ENCODE data around the gene ZNF598. TPM values are rescaled to one million over a fixed set of nuclear protein-coding genes. Genes with fewer than 3 reads are reported as not detected.
A peak's percentile ranks its signal among the peaks of the same experiment; 100 is the strongest.

ZNF598 gene
- total RNA-seq, 2 experiments from 2014 or later: 75.1 to 75.9 TPM

DNA sequence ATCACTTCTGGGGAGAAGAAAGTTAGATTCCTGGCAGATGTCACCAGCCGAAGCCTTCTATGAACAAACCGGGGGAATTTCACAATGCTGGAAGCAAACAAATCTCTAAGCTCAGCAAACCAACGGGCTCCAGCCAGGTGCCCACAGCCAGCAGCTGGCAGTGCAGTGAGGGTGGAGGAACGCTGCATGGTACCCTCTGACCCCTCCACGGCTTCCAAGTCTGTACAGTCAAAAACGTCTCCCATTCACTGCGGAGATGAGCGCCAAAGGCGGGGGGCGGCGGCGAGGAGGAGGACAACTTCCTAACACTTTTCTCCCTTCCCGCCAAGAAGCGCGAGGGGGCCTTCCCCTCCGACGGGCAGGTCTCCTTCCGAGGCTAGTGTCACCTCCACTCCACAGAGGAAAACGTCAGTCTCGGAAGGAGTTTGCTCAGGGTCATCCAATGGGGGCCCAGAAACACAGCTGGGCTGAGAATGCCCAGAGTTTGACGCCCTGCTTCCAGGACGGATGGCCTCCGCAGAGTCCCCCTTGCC lies 924 bp downstream of the ZNF598 start:
- no peaks in the 10 kb centered on the region for H3K9me3 Mint-ChIP-seq (ENCODE audit: insufficient read depth)
- ATAC-seq: peak; percentile 7
- peak overlapping the region; percentile 88 for H3K27ac Mint-ChIP-seq
- peaks cover 41% of the 10 kb centered on the region for H3K4me1 Mint-ChIP-seq (ENCODE audit: low read depth)
- peaks cover 26% of the 10 kb centered on the region for H3K36me3 Mint-ChIP-seq (ENCODE audit: low read depth)
- peak; percentile 59 for DNase-seq
- CTCF ChIA-PET: interaction anchor here (0.7 to 2.5 kb wide), 6 partner anchors 8 to 143 kb away, joined by 3 to 12 read pairs (median 4); no protein-coding TSS in a partner anchor
- no peaks in the 10 kb centered on the region for H3K27me3 Mint-ChIP-seq (ENCODE audit: low read depth)
- H3K4me3 Mint-ChIP-seq: peak overlapping the region; percentile 84
- POLR2A ChIA-PET: interaction anchor here (0.6 to 2.2 kb wide), 7 partner anchors 16 to 198 kb away, joined by 3 to 16 read pairs (median 4); partner anchors contain the start of genes NTHL1, TRAF7 and TSC2

DNA sequence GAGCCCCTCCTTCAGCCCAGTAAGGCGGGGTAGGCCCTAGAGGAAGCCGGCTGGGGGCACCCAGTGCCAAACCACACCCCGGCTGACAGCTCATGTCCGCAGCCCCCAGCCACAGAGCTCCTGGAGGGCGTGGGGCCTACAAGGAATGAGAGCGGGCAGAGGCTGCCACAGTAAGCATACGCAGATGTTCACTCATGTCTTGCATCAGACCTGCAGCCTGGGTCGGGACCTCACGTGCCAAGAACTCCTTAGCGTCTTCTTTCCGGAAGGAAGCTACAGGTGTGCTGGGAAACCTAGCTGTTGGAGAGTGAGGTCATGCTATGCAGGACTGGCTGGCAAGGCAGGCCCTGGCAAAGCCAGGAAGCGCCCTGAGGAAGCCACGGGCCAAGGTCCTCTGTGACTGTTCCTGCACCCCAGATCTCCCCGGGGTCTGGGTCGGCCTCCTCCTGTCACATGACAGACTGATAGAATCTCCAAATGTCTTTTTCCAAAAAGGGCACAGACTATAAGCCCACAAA lies 1.6 kb downstream of the ZNF598 start:
- Mint-ChIP-seq H3K9me3 (ENCODE audit: insufficient read depth) (no peaks in the 10 kb centered on the region), H3K36me3 (ENCODE audit: low read depth) (peaks cover 26% of the 10 kb centered on the region), H3K27me3 (ENCODE audit: low read depth) (no peaks in the 10 kb centered on the region), H3K27ac (peak overlapping the region; percentile 88), H3K4me3 (peak overlapping the region; percentile 84), H3K4me1 (ENCODE audit: low read depth) (peaks cover 41% of the 10 kb centered on the region)
- ChIA-PET CTCF (interaction anchor here (0.7 to 2.5 kb wide), 6 partner anchors 8 to 147 kb away, joined by 3 to 12 read pairs (median 4); no protein-coding TSS in a partner anchor), POLR2A (interaction anchor here (1.1 to 2.2 kb wide), 3 partner anchors 40 to 198 kb away, joined by 3 to 16 read pairs (median 5); partner anchors contain the start of genes NTHL1, TRAF7 and TSC2)
- DNase-seq: peak; percentile 47
- ATAC-seq: no peak

DNA sequence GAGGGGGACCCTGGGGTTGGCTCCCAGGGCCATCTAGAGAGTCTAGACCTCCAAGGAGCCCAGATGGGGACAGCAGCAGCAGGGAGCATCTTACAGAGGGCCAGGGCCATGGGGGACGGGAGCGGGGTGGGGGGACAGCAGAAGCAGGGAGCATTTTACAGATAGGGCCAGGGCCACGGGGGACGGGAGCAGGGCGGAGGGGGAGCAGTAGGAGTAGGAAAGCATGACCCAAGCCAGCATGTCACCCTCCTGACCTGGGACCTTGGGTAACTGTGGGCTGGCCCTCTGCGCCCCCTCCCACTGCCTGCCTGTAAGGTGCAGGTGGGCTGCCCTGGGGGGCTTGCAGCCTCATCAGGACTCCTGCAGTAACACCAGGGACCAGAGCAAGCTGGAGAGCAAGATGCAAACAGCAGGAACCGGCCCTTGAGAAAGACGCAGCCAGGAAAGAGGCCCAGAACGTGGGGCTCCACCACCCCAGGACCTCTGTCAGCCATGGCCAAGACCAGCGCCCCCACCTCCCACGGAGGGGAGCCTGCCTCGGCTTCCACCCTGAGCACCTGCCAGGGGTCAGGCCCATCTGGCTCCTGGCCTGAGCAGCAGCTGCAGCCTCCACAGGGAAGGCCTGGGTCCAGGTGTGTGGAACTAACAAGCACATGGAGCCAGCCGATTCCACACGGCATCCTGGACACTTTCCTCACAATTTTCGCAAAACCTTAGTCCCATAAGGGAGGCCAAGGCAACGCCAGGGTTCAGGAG lies 2.4 kb downstream of the ZNF598 start:
- ChIA-PET CTCF (interaction anchor here (0.7 to 2.5 kb wide), 6 partner anchors 9 to 148 kb away, joined by 3 to 12 read pairs (median 4); no protein-coding TSS in a partner anchor), POLR2A (interaction anchor here (2.2 kb wide), 1 partner anchor 40 kb away, joined by 5 read pairs; the partner anchor contains the start of genes NTHL1 and TSC2)
- DNase-seq: no peak
- H3K9me3 Mint-ChIP-seq (ENCODE audit: insufficient read depth): no peaks in the 10 kb centered on the region
- H3K36me3 Mint-ChIP-seq (ENCODE audit: low read depth): peaks cover 29% of the 10 kb centered on the region
- no peaks in the 10 kb centered on the region for H3K27me3 Mint-ChIP-seq (ENCODE audit: low read depth)
- ATAC-seq: no peak
- peak overlapping the region; percentile 84 for H3K4me3 Mint-ChIP-seq
- peak overlapping the region; percentile 88 for H3K27ac Mint-ChIP-seq
- peaks cover 41% of the 10 kb centered on the region for H3K4me1 Mint-ChIP-seq (ENCODE audit: low read depth)

DNA sequence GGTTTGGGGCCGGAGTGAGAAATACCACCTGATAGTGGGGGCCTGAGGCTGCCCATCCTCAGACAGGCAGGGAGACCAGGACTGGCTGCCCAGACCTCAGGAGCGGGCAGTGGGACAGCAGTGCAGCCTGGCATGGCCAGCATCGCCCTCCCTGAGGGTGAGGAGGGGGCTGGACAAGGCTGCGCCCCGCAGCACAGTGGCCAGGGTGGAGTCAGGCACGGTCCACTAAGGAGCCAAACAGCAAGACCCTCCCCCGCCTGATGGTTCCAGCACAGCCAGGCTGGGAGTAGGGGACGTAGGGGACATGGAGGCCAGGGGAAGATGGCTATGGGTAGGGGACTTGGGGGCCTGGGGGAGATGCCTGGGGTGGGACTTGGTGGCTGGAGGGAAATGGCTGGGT lies 3.3 kb downstream of the ZNF598 start:
- ATAC-seq (no peak), DNase-seq (no peak)
- H3K27ac Mint-ChIP-seq: peak overlapping the region; percentile 74
- no peaks in the 10 kb centered on the region for H3K27me3 Mint-ChIP-seq (ENCODE audit: low read depth)
- peaks cover 32% of the 10 kb centered on the region for H3K36me3 Mint-ChIP-seq (ENCODE audit: low read depth)
- POLR2A ChIA-PET: no interaction called here
- H3K4me1 Mint-ChIP-seq (ENCODE audit: low read depth): peaks cover 41% of the 10 kb centered on the region
- no peaks in the 10 kb centered on the region for H3K9me3 Mint-ChIP-seq (ENCODE audit: insufficient read depth)
- CTCF ChIA-PET: no interaction called here
- peak overlapping the region; percentile 10 for H3K4me3 Mint-ChIP-seq

DNA sequence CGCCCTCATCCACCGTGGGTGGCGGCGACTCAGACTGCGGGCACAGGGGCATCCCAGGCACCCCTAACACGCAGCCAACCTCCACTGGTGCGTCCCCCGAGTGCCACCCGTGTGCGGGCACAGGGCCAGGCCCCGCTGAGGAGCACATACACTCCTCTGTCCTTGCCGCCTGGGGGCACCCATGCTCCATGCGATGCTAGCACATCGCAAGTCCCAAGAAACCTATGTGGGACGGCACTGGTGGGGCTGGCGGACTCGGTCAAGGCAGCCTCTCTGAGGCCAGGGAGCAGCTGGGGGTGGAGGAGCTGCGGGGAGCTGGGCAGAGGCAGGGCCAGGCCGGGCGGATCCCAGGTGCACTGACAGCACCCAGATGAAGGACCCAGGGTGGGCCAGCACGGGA lies 4.0 kb downstream of the ZNF598 start:
- CTCF ChIA-PET: interaction anchor here (2.3 kb wide), 1 partner anchor 134 kb away, joined by 41 read pairs; no protein-coding TSS in a partner anchor
- Mint-ChIP-seq H3K27me3 (ENCODE audit: low read depth) (no peaks in the 10 kb centered on the region), H3K27ac (peak overlapping the region; percentile 74), H3K9me3 (ENCODE audit: insufficient read depth) (no peaks in the 10 kb centered on the region), H3K4me1 (ENCODE audit: low read depth) (peaks cover 41% of the 10 kb centered on the region), H3K36me3 (ENCODE audit: low read depth) (peaks cover 37% of the 10 kb centered on the region), H3K4me3 (no peak overlapping the region)
- POLR2A ChIA-PET: interaction anchor here (0.5 kb wide), 1 partner anchor 35 kb away, joined by 3 read pairs; no protein-coding TSS in a partner anchor
- DNase-seq (no peak), ATAC-seq (no peak)

DNA sequence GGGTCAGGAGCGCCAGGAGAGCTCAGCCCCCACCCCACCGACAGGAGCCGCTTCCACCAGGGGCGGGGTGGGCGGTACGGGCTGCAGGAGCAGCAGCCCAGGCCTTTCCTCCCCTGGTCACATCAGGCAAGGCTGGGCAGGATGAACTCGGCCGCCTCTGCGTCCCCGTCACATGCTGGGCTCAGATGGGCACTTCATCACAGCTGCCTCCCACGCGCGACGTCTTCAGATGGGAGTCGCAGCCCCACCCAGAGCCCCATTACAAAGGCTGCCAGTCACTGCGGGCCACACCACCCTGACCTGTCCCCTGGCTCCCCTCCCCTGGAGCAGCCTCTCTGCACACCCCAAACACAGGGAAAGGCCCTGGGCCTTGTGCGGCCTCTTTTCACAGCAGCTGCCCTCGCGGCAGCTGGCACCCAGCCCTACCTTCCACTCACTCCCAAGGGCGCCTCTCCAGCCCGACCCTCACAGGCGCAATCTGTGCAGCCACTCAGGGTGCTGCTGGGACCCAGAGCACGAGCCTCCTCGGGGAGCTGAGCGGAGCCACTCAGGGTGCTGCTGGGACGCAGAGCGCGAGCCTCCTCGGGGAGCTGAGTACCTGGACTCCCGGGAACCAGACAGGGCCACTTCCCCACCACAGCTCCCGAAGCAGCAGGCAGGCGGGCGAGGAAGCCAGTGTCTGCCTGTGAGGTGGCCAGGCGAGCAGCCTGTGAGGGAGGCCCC lies 4.7 kb downstream of the ZNF598 start:
- no peaks in the 10 kb centered on the region for H3K27me3 Mint-ChIP-seq (ENCODE audit: low read depth)
- ATAC-seq: no peak
- CTCF ChIA-PET: interaction anchor here (0.9 to 3.1 kb wide), 11 partner anchors 9 to 157 kb away, joined by 3 to 41 read pairs (median 10); partner anchors contain the start of genes NOXO1, PKD1, TBL3 and TRAF7
- no peak for DNase-seq
- peaks cover 37% of the 10 kb centered on the region for H3K36me3 Mint-ChIP-seq (ENCODE audit: low read depth)
- H3K4me3 Mint-ChIP-seq: no peak overlapping the region
- no peak overlapping the region for H3K27ac Mint-ChIP-seq
- peaks cover 35% of the 10 kb centered on the region for H3K4me1 Mint-ChIP-seq (ENCODE audit: low read depth)
- H3K9me3 Mint-ChIP-seq (ENCODE audit: insufficient read depth): no peaks in the 10 kb centered on the region
- POLR2A ChIA-PET: interaction anchor here (0.5 to 1.4 kb wide), 3 partner anchors 34 to 150 kb away, joined by 3 to 6 read pairs (median 5); partner anchors contain the start of genes RPS2 and TRAF7

DNA sequence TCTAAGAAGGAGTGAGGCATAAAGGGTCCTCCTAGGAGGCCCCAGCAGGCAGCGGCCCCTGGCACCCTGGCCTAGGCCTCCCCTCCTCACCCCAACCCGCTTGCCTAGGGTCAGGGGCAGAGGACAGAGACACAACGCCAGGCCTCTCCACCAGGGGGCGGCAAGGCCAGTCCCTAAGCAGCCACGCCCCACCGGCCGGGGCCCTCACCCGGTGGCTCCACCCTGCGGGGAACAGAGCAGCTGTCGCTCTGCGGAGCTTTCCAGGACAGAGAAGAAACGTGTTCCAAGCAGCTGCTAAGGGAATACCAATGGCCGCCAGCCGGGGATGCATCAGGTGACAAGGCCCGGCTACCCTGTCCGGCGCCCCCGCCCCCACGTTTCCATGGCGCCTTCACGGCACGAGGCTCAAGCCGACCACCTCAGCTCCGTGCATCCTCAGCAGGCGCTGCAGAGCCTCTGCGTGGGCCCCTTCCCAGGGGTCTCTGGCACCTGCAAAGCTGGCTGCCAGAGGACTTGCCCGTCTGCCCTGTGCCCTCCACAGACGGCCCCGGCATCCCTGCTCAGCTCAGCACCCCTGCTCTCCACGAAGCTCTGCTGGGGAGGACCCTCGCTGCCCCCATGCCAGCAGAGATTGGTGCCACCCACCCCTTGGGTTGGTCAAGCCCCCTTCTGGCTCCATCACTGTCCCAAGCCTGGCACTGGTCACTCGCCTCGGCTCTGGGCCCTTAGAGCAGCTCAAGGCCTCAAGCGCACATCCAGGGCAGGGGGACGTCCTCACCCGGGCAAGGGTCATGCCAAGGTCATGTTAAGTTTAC lies 5.6 kb downstream of the ZNF598 start:
- POLR2A ChIA-PET: interaction anchor here (0.6 to 1.4 kb wide), 5 partner anchors 39 to 970 kb away, joined by 3 to 6 read pairs (median 3); partner anchors contain the start of genes RPS2 and TRAF7

DNA sequence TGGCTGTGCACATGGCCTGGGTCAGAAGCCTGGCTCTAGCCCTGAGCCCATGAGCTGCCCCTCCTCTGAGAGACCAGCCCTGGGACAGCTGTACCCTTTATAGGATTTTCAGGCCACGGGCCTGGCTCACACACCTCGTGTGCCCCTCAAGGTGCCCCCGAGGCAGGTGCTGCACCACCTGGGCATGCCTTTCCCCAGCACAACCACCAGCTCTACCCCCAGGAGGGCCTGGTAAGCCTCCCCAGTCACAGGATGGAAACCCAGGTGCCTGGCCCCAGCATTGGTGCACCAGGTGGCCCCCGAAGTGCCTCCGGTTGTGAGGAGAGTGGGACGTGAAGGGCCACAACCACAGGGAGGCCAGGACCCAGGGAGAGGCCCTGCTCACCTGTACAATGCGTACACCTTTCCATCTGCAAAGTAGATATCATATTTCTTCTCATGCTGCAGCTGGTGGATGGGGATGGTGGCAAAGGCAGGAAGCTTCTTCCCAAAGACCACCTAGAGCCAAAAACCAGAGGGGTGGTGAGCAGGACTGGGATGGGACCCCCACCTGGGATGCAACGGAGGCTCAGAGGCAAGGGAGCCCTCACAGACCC lies 6.3 kb downstream of the ZNF598 start:
- Mint-ChIP-seq H3K4me1 (ENCODE audit: low read depth) (peaks cover 30% of the 10 kb centered on the region), H3K27me3 (ENCODE audit: low read depth) (no peaks in the 10 kb centered on the region), H3K4me3 (no peak overlapping the region), H3K36me3 (ENCODE audit: low read depth) (peaks cover 32% of the 10 kb centered on the region), H3K27ac (no peak overlapping the region), H3K9me3 (ENCODE audit: insufficient read depth) (no peaks in the 10 kb centered on the region)
- ATAC-seq: no peak
- DNase-seq: no peak
- ChIA-PET CTCF (interaction anchor here (0.7 to 3.1 kb wide), 15 partner anchors 8 to 151 kb away, joined by 3 to 41 read pairs (median 9); partner anchors contain the start of genes GFER, MSRB1, NPW and PKD1), POLR2A (interaction anchor here (0.6 to 1.4 kb wide), 4 partner anchors 38 to 971 kb away, joined by 3 to 5 read pairs (median 3); partner anchors contain the start of gene RPS2)

More for the DNA sequence above, 5.6 kb downstream of the ZNF598 start:
- Mint-ChIP-seq H3K36me3 (ENCODE audit: low read depth) (peaks cover 37% of the 10 kb centered on the region), H3K27me3 (ENCODE audit: low read depth) (no peaks in the 10 kb centered on the region), H3K4me1 (ENCODE audit: low read depth) (peaks cover 35% of the 10 kb centered on the region), H3K9me3 (ENCODE audit: insufficient read depth) (no peaks in the 10 kb centered on the region), H3K4me3 (no peak overlapping the region), H3K27ac (no peak overlapping the region)
- peak; percentile 91 for DNase-seq
- peak; percentile 92 for ATAC-seq
- CTCF ChIA-PET: interaction anchor here (0.6 to 3.1 kb wide), 25 partner anchors 8 to 177 kb away, joined by 3 to 41 read pairs (median 5); partner anchors contain the start of genes FAHD1, GFER, HAGH and MSRB1

DNA sequence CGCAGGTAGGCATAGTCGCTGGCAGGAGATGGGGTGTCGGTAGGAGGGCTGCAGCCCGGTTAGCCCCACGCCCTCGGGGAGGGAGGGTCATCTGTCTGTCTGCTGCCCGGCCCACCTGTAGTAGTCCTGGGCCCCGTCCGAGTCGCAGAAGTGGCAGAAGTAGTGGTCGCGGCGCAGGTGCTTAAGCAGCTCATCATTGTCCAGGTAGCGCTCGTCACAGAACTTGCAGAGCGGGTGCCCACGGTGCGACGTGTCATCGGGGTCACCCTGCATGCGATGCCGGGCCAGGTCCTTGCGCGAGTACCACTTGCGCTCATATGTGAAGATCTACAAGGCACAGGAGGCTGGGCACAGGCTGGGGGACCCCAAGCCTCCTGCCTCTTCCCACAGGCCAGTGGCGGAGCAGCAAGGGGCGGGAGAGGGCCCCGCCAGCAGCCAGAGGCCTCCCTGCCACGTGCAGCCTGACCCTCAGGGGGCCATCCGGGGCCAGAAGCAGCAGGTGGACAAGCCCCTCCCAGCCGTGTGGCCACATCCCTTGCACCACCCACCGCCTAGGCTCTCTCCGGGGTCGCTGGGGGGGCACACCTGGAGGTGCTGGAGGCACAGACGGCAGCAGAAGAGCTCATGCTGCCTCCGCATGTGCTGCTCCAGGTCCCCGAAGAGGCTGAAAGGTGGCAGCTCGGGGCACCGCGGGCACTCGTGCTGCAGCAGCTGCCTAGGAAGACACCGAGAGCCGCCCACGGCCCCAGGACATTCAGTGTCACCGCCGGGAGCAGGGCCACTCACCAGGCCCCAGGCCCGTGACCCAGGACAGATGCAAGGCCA lies 7.0 kb downstream of the ZNF598 start:
- Mint-ChIP-seq H3K9me3 (ENCODE audit: insufficient read depth) (no peaks in the 10 kb centered on the region), H3K27ac (no peak overlapping the region), H3K27me3 (ENCODE audit: low read depth) (no peaks in the 10 kb centered on the region), H3K4me1 (ENCODE audit: low read depth) (peaks cover 23% of the 10 kb centered on the region), H3K4me3 (no peak overlapping the region), H3K36me3 (ENCODE audit: low read depth) (peaks cover 31% of the 10 kb centered on the region)
- POLR2A ChIA-PET: interaction anchor here (1.1 to 1.2 kb wide), 2 partner anchors 42 to 153 kb away, joined by 3 read pairs; partner anchors contain the start of gene TRAF7
- DNase-seq (no peak), ATAC-seq (no peak)
- CTCF ChIA-PET: interaction anchor here (1.4 to 3.1 kb wide), 7 partner anchors 11 to 152 kb away, joined by 9 to 21 read pairs (median 13); partner anchors contain the start of genes GFER, NPW, PKD1 and TRAF7

Data from activated CD8-positive, alpha-beta T cell treated with anti-CD3 and anti-CD28 coated beads, Interleukin-2, amount 10 ng/mL, durations not matched to agents 7 days and 5 days (primary cell).